ENCODE measurements around the gene OR1E1. TPM values are rescaled to one million over a fixed set of nuclear protein-coding genes. Genes with fewer than 3 reads are reported as not detected.
"Not testable (repeated sequence)": the region's sequence is repeated elsewhere in the genome, so short reads cannot be mapped to it uniquely, and the experiment has no call there.

Gene OR1E1
- not detected in 2 replicates for total RNA-seq (2014; rRNA removed; shearing (Covaris generic))

GRCh38 chr17:3398310-3398709, at the start of gene OR1E1:
Gene OR1E1, minus strand, starts transcription at chr17:3398410. Its CDS starts 0 bp downstream, at chr17:3398410.
- no peak for DNase-seq
- no peaks in the 10 kb centered on the region for H3K36me3 ChIP-seq (replicated peaks; ENCODE audit: control insufficient read depth, insufficient read depth, low read length)
- H3K27me3 ChIP-seq (ENCODE audit: control insufficient read depth, insufficient read depth, low read length), result no peaks in the 10 kb centered on the region
- H3K4me3 ChIP-seq (ENCODE audit: insufficient read depth, low read depth, low read length), result no peak within 1 kb of the TSS

- H3K4me3 ChIP-seq (ENCODE audit: insufficient read depth, low read depth, low read length), result no peak overlapping the region
- peak; percentile 51 for DNase-seq
- no peaks in the 10 kb centered on the region for H3K27me3 ChIP-seq (ENCODE audit: control insufficient read depth, insufficient read depth, low read length)
- H3K36me3 ChIP-seq (replicated peaks; ENCODE audit: control insufficient read depth, insufficient read depth, low read length), result no peaks in the 10 kb centered on the region
Observed at GRCh38 chr17:3447625-3448024, 49.4 kb upstream of the OR1E1 start.

- no peak for DNase-seq
- no peak overlapping the region for H3K4me3 ChIP-seq (ENCODE audit: insufficient read depth, low read depth, low read length)
- H3K27me3 ChIP-seq (ENCODE audit: control insufficient read depth, insufficient read depth, low read length), result no peaks in the 10 kb centered on the region
- H3K36me3 ChIP-seq (replicated peaks; ENCODE audit: control insufficient read depth, insufficient read depth, low read length), result no peaks in the 10 kb centered on the region
Observed at GRCh38 chr17:3440451-3440850, 42.2 kb upstream of the OR1E1 start.

GRCh38 chr17:3438368-3438767, 40.2 kb upstream of the OR1E1 start:
- no peak for DNase-seq
- no peaks in the 10 kb centered on the region for H3K36me3 ChIP-seq (replicated peaks; ENCODE audit: control insufficient read depth, insufficient read depth, low read length)

GRCh38 chr17:3433741-3434140, 35.5 kb upstream of the OR1E1 start, which contains the start of gene OR1E2:
Gene OR1E2, minus strand, starts transcription at chr17:3433841. Its CDS starts 0 bp downstream, at chr17:3433841.
- no peaks in the 10 kb centered on the region for H3K36me3 ChIP-seq (replicated peaks; ENCODE audit: control insufficient read depth, insufficient read depth, low read length)
- H3K4me3 ChIP-seq (ENCODE audit: insufficient read depth, low read depth, low read length), result no peak within 1 kb of the TSS
- H3K27me3 ChIP-seq (ENCODE audit: control insufficient read depth, insufficient read depth, low read length), result no peaks in the 10 kb centered on the region
- DNase-seq, result no peak

More at GRCh38 chr17:3438368-3438767, 40.2 kb upstream of the OR1E1 start:
- no peak overlapping the region for H3K4me3 ChIP-seq (ENCODE audit: insufficient read depth, low read depth, low read length)
- H3K27me3 ChIP-seq (ENCODE audit: control insufficient read depth, insufficient read depth, low read length), result no peaks in the 10 kb centered on the region

GRCh38 chr17:3433215-3433614, 35.0 kb upstream of the OR1E1 start:
- H3K4me3 ChIP-seq (ENCODE audit: insufficient read depth, low read depth, low read length); H3K36me3 ChIP-seq (replicated peaks; ENCODE audit: control insufficient read depth, insufficient read depth, low read length); DNase-seq; H3K27me3 ChIP-seq (ENCODE audit: control insufficient read depth, insufficient read depth, low read length): not testable (repeated sequence)

GRCh38 chr17:3418222-3418621, 20.0 kb upstream of the OR1E1 start:
- Histone ChIP-seq H3K36me3 (replicated peaks; ENCODE audit: control insufficient read depth, insufficient read depth, low read length) (no peaks in the 10 kb centered on the region), H3K4me3 (ENCODE audit: insufficient read depth, low read depth, low read length) (no peak overlapping the region), H3K27me3 (ENCODE audit: control insufficient read depth, insufficient read depth, low read length) (no peaks in the 10 kb centered on the region)
- DNase-seq, result no peak

- no peaks in the 10 kb centered on the region for H3K27me3 ChIP-seq (ENCODE audit: control insufficient read depth, insufficient read depth, low read length)
- no peak for DNase-seq
Observed at GRCh38 chr17:3415610-3416009, 17.4 kb upstream of the OR1E1 start.

GRCh38 chr17:3412216-3412615, 14.0 kb upstream of the OR1E1 start:
- not testable (repeated sequence) for H3K4me3 ChIP-seq (ENCODE audit: insufficient read depth, low read depth, low read length); DNase-seq; H3K27me3 ChIP-seq (ENCODE audit: control insufficient read depth, insufficient read depth, low read length); H3K36me3 ChIP-seq (replicated peaks; ENCODE audit: control insufficient read depth, insufficient read depth, low read length)

More at GRCh38 chr17:3415610-3416009, 17.4 kb upstream of the OR1E1 start:
- no peak overlapping the region for H3K4me3 ChIP-seq (ENCODE audit: insufficient read depth, low read depth, low read length)
- H3K36me3 ChIP-seq (replicated peaks; ENCODE audit: control insufficient read depth, insufficient read depth, low read length), result no peaks in the 10 kb centered on the region

- DNase-seq, result no peak
- Histone ChIP-seq H3K36me3 (replicated peaks; ENCODE audit: control insufficient read depth, insufficient read depth, low read length) (no peaks in the 10 kb centered on the region), H3K4me3 (ENCODE audit: insufficient read depth, low read depth, low read length) (no peak within 1 kb of the TSS), H3K27me3 (ENCODE audit: control insufficient read depth, insufficient read depth, low read length) (no peaks in the 10 kb centered on the region)
Observed at GRCh38 chr17:3411070-3411469, 12.9 kb upstream of the OR1E1 start, which contains the start of gene OR3A3. Gene OR3A3, plus strand, starts transcription at chr17:3411370.

GRCh38 chr17:3403856-3404255, 5.6 kb upstream of the OR1E1 start:
- not testable (repeated sequence) for H3K36me3 ChIP-seq (replicated peaks; ENCODE audit: control insufficient read depth, insufficient read depth, low read length); H3K4me3 ChIP-seq (ENCODE audit: insufficient read depth, low read depth, low read length); DNase-seq; H3K27me3 ChIP-seq (ENCODE audit: control insufficient read depth, insufficient read depth, low read length)

- no peaks in the 10 kb centered on the region for H3K36me3 ChIP-seq (replicated peaks; ENCODE audit: control insufficient read depth, insufficient read depth, low read length)
- no peak overlapping the region for H3K4me3 ChIP-seq (ENCODE audit: insufficient read depth, low read depth, low read length)
- DNase-seq, result no peak
- no peaks in the 10 kb centered on the region for H3K27me3 ChIP-seq (ENCODE audit: control insufficient read depth, insufficient read depth, low read length)
Observed at GRCh38 chr17:3401786-3402185, 3.6 kb upstream of the OR1E1 start.

GRCh38 chr17:3400055-3400454, 1.8 kb upstream of the OR1E1 start:
- DNase-seq, result no peak
- H3K27me3 ChIP-seq (ENCODE audit: control insufficient read depth, insufficient read depth, low read length), result no peaks in the 10 kb centered on the region

GRCh38 chr17:3397801-3398200, 409 bp downstream of the OR1E1 start:
- not testable (repeated sequence) for DNase-seq; H3K36me3 ChIP-seq (replicated peaks; ENCODE audit: control insufficient read depth, insufficient read depth, low read length); H3K4me3 ChIP-seq (ENCODE audit: insufficient read depth, low read depth, low read length); H3K27me3 ChIP-seq (ENCODE audit: control insufficient read depth, insufficient read depth, low read length)

More at GRCh38 chr17:3400055-3400454, 1.8 kb upstream of the OR1E1 start:
- H3K4me3 ChIP-seq (ENCODE audit: insufficient read depth, low read depth, low read length), result no peak overlapping the region
- H3K36me3 ChIP-seq (replicated peaks; ENCODE audit: control insufficient read depth, insufficient read depth, low read length), result no peaks in the 10 kb centered on the region

GRCh38 chr17:3389791-3390190, 8.4 kb downstream of the OR1E1 start:
- Histone ChIP-seq H3K27me3 (ENCODE audit: control insufficient read depth, insufficient read depth, low read length) (no peaks in the 10 kb centered on the region), H3K36me3 (replicated peaks; ENCODE audit: control insufficient read depth, insufficient read depth, low read length) (no peaks in the 10 kb centered on the region), H3K4me3 (ENCODE audit: insufficient read depth, low read depth, low read length) (no peak overlapping the region)
- no peak for DNase-seq

All from H7 (cell line).